ENCODE results near the gene CHRND. TPM values are rescaled to one million over a fixed set of nuclear protein-coding genes. Genes with fewer than 3 reads are reported as not detected.

CHRND gene
- total RNA-seq (2013): not detected
- polyA plus RNA-seq (not detected), polyA minus RNA-seq (not detected in 2 replicates), total RNA-seq (0 to 0.75 (median 0) reads per million in 11 experiments)

DNA sequence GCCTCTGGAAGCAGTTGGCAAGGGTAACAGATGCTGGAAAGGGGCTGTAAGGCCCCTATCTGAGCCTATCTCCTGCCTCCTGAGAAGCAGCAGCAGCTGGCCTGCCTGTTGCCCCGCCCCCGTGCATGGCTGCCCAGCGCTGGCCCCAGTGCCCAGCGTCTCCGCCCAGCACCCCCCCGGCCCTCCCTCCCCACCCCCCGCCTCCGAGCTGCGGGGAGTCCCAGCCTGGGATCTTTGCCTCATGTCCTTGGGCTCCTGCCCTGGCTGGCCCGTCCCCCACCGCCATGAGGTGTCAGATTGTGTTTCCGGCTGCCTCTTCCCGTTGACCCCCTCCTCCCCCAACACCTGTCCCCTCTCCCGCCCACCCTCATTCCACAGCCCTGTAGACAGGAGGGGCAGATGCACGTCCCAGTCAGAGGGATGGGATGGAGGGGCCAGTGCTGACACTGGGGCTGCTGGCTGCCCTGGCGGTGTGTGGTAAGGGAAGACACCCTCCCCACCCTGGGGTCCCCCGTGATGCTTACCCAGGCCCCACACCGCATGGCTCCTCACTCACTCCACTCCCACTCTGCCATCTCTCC is at the start of gene CHRND:
CHRND (plus strand) TSS at position 370 of the 581 bp plus-strand sequence; CDS start at position 426, 56 bp downstream.
- peak within 1 kb of the TSS in 1 of 2 donors; percentile 35 for H3K4me3 Mint-ChIP-seq
- intact Hi-C loops (cut with micrococcal nuclease): no loop called here
- WGBS (ENCODE audit: insufficient coverage): 20% methylated on average over 1 of the region's 18 CpGs
- TF ChIP-seq, protein P1, sequence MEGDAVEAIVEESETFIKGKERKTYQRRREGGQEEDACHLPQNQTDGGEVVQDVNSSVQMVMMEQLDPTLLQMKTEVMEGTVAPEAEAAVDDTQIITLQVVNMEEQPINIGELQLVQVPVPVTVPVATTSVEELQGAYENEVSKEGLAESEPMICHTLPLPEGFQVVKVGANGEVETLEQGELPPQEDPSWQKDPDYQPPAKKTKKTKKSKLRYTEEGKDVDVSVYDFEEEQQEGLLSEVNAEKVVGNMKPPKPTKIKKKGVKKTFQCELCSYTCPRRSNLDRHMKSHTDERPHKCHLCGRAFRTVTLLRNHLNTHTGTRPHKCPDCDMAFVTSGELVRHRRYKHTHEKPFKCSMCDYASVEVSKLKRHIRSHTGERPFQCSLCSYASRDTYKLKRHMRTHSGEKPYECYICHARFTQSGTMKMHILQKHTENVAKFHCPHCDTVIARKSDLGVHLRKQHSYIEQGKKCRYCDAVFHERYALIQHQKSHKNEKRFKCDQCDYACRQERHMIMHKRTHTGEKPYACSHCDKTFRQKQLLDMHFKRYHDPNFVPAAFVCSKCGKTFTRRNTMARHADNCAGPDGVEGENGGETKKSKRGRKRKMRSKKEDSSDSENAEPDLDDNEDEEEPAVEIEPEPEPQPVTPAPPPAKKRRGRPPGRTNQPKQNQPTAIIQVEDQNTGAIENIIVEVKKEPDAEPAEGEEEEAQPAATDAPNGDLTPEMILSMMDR (IDR thresholded peaks at IDR 0.05): no peak
- no peak within 1 kb of the TSS for H3K27ac ChIP-seq (ENCODE audit: low read depth in 1 of 2, low read length in 2 of 2)
- peaks cover 0 to 2% of the 10 kb centered on the region in 2 donors for H3K36me3 Mint-ChIP-seq
- peaks cover 12% of the 10 kb centered on the region for H3K4me1 Mint-ChIP-seq
- H3K4me2 ChIP-seq (replicated peaks; ENCODE audit: extremely low read depth, low read length, poor library complexity, severe bottlenecking): no peak within 1 kb of the TSS
- H2AFZ ChIP-seq (ENCODE audit: insufficient read depth, low read depth, low read length, poor library complexity, severe bottlenecking): no peak within 1 kb of the TSS
- peaks cover 38 to 65% (median 48%) of the 10 kb centered on the region in 3 donors for H3K27me3 Mint-ChIP-seq (ENCODE audit: low read depth in 3 of 3)
- DNase-seq: no peak
- H3K27me3 ChIP-seq (ENCODE audit: control insufficient read depth in 2 of 2, insufficient read depth in 2 of 2, low read length in 2 of 2): peaks cover 24 to 51% of the 10 kb centered on the region in 2 donors
- peaks cover 4 to 21% of the 10 kb centered on the region in 2 donors for H3K4me1 ChIP-seq (ENCODE audit: control insufficient read depth in 1 of 2, insufficient read depth in 2 of 2, low read length in 2 of 2)
- H3K27ac Mint-ChIP-seq: no peak within 1 kb of the TSS
- H3K9ac ChIP-seq (ENCODE audit: insufficient read depth, low read length, poor library complexity, severe bottlenecking): no peak within 1 kb of the TSS
- H3K4me3 ChIP-seq (replicated peaks in 1 of 3; ENCODE audit: low read depth in 2 of 3, low read length in 3 of 3): no peak within 1 kb of the TSS
- H3K9me3 ChIP-seq (replicated peaks in 1 of 2; ENCODE audit: control insufficient read depth in 1 of 2, insufficient read depth in 1 of 2, low read length in 2 of 2): peaks cover 0 to 5% of the 10 kb centered on the region in 2 donors
- no peaks in the 10 kb centered on the region for H3K79me2 ChIP-seq (ENCODE audit: insufficient read depth, low read length)
- no peaks in the 10 kb centered on the region for H4K20me1 ChIP-seq (ENCODE audit: insufficient read depth, low read length)
- H3K9me3 Mint-ChIP-seq: peaks cover 0 to 10% (median 0%) of the 10 kb centered on the region in 7 donors
- no peaks in the 10 kb centered on the region for H3K36me3 ChIP-seq (replicated peaks in 1 of 2; ENCODE audit: control insufficient read depth in 1 of 2, insufficient read depth in 2 of 2, low read length in 2 of 2)

DNA sequence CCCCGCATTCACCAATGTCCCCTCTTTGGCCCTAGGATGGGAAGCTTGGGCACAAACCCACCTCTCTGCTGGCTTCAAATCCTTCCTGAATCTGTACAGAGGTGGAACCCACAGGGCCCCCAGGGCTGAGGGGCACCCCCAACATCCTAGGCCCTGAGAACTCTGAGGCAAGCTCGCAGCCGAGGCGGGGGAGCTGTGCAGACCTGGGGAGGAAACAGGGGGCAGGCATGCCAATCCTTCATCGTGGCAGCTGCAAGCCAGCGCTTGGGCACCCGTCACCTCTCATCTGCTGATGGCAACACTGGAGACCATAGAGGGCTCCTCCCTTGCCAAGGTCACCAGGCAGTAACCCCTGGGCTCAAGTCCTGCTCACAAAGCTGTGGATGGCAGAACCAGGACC is 49.2 kb upstream of the CHRND start:
- Histone ChIP-seq H2AFZ (ENCODE audit: insufficient read depth, low read depth, low read length, poor library complexity, severe bottlenecking) (no peak overlapping the region), H3K4me2 (replicated peaks; ENCODE audit: extremely low read depth, low read length, poor library complexity, severe bottlenecking) (no peak overlapping the region), H3K9ac (ENCODE audit: insufficient read depth, low read length, poor library complexity, severe bottlenecking) (no peak overlapping the region), H3K36me3 (replicated peaks in 1 of 2; ENCODE audit: control insufficient read depth in 1 of 2, insufficient read depth in 2 of 2, low read length in 2 of 2) (no peaks in the 10 kb centered on the region), H3K27me3 (ENCODE audit: control insufficient read depth in 2 of 2, insufficient read depth in 2 of 2, low read length in 2 of 2) (peaks cover 0 to 13% of the 10 kb centered on the region in 2 donors), H3K27ac (ENCODE audit: low read depth in 1 of 2, low read length in 2 of 2) (no peak overlapping the region), H3K79me2 (ENCODE audit: insufficient read depth, low read length) (no peaks in the 10 kb centered on the region), H3K4me3 (replicated peaks in 1 of 3; ENCODE audit: low read depth in 2 of 3, low read length in 3 of 3) (no peak overlapping the region), H3K9me3 (replicated peaks in 1 of 2; ENCODE audit: control insufficient read depth in 1 of 2, insufficient read depth in 1 of 2, low read length in 2 of 2) (peaks cover 0 to 4% of the 10 kb centered on the region in 2 donors), H3K4me1 (ENCODE audit: control insufficient read depth in 1 of 2, insufficient read depth in 2 of 2, low read length in 2 of 2) (no peaks in the 10 kb centered on the region), H4K20me1 (ENCODE audit: insufficient read depth, low read length) (no peaks in the 10 kb centered on the region)
- no peak for DNase-seq
- TF ChIP-seq, protein P1 (IDR thresholded peaks at IDR 0.05): no peak
- H3K36me3 Mint-ChIP-seq: no peaks in the 10 kb centered on the region
- H3K27me3 Mint-ChIP-seq (ENCODE audit: low read depth in 3 of 3): peaks cover 9 to 24% (median 22%) of the 10 kb centered on the region in 3 donors
- peaks cover 0 to 5% (median 4%) of the 10 kb centered on the region in 7 donors for H3K9me3 Mint-ChIP-seq
- H3K4me1 Mint-ChIP-seq: no peaks in the 10 kb centered on the region
- intact Hi-C loops (cut with micrococcal nuclease): no loop called here
- H3K4me3 Mint-ChIP-seq: no peak overlapping the region
- 81% methylated on average over 7 of the region's 7 CpGs for WGBS (ENCODE audit: insufficient coverage)
- no peak overlapping the region for H3K27ac Mint-ChIP-seq
